HG02759 (cell line): ENCODE results near the gene DNASE2B.

Source experiments
- ATAC-seq: cut with Tn5 transposase; IDR thresholded peaks from one replicate; pipeline ENCODE4 v1.9.1; 2021; ENCODE audit warnings: mild to moderate bottlenecking, moderate library complexity; ENCODE audit not compliant: unreplicated experiment

The DNASE2B gene

DNA sequence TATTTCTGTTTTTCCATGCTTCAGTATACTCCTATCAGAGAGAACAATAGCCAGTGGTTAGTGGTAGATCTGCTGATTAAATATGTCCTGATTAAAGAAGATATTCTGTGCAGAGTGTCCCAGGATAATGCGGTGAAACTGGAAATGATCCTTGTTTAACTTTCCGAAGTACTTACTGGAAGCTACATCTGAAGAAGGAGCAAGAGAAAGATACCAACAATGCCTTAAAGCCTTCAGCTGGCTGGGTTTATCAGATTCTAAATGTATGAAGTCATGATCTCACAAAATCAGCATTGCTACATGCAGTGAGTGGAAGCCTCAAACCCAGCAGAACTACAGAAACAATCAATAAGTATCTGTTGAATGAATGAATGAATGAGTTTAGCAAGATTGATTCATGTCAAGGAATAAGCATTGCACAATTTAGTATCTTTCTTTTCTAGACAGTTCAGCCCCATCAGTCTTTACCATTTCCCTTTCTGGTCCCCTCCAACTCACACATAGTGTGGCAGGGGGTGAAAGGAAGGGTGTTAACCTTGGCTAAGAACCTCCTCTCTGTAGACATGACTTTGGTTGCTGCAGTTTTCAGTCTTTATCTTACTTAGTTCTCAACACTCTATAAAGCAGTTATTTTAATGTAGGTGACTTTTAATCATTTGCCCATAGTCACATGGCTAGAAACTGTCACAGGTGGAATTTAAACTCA lies 24.7 kb upstream of the DNASE2B start:
- ATAC-seq: no peak

DNA sequence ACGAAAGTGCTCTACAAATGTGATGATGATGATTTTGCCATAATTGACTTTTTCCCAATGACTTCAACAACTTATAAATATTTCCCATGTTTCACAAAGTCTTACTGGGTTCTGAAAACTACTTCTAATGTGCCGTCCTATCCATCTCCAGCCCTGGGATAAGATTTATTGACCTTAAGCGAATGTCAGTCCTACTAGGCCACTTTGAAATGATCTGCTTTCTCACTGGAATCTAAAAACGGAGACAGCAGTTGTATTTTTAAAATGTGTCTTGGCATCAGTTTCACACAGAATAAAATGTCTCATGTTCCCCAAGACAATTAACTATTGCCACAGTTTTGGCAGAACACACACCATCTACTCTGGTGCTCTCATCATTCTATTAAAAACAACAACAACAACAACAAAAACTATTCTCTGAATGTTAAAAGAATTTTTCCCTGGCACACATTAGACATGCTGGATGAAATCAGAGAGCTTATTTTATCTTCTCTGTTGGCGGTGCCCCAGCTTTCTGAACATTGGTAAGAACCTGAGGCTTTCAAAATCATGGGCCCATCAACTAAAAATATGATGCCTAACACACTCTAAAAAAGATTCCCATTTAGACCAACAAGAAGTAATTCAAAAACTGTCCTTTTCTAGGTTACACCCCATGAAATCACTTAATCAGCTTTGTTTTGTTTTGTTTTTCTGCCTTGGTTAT lies 23.1 kb upstream of the DNASE2B start:
- no peak for ATAC-seq

DNA sequence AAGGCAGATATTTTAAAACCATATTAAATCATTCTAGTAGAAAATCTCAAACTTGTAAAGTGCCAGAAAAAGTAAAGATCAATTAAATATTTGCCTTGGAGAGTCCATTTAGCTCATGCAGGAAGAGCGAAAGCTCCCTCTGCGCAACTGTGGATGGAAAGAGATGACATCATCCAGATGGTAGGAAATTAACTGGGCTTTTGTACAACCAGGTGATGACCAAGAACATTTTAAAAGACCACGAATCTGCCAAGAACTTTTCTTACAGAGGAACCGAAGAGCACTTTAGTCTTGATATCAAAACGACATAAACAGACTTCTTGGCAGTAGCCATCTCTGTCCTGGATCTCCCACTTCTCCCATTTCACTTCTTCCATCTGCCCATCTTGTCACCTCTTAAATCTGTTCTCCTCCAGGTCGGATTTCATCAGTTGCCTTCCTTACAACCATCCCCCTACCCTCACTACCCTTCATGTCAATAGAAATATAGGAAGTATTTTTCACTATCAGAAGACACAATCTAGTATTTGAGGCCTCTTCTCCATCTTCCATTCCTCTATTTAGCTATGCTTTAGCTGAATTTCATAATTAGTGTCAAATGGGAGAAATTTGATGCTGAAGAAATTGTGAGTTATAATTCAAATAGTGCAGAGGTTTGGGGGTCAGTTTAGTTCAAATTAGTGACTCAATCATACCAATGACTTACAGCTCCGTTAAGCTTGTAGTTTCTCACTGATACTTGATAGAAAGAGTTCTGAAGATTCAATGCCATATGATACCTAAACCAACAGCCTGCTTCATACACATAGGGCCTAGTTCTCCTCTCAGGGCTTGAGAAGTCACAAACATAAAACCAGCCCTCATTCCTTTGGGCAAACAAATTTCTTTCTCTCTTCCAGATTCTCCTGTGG lies 22.0 kb upstream of the DNASE2B start:
- no peak for ATAC-seq

DNA sequence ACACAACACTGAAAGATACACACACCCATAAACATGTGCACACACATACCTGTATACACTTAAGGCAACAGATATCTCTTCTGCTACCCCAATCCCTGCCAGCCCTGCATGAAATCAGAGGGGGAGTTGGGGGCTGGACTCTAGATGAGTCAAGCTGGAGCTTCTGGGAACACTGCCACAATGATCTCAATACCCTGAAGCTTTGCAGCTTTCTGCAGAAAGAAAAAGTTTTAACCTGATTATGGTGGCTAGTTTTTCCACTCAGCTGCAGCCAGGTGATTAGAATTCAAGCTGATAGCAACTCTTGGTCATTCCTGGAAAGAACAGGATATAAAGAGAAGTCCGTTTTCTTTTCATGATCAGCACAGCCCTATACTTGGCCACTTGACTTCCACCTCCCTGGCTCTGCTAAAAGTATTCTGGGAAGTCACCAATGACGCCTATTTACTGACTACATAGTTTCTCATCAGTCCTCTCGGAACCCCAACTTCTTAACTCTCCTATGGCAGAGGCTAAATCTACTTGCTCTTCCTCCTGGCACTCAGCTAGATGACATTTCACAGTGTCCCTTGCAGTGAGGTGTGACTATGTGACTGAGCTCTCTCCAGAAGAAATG lies 20.7 kb upstream of the DNASE2B start:
- ATAC-seq: no peak

DNA sequence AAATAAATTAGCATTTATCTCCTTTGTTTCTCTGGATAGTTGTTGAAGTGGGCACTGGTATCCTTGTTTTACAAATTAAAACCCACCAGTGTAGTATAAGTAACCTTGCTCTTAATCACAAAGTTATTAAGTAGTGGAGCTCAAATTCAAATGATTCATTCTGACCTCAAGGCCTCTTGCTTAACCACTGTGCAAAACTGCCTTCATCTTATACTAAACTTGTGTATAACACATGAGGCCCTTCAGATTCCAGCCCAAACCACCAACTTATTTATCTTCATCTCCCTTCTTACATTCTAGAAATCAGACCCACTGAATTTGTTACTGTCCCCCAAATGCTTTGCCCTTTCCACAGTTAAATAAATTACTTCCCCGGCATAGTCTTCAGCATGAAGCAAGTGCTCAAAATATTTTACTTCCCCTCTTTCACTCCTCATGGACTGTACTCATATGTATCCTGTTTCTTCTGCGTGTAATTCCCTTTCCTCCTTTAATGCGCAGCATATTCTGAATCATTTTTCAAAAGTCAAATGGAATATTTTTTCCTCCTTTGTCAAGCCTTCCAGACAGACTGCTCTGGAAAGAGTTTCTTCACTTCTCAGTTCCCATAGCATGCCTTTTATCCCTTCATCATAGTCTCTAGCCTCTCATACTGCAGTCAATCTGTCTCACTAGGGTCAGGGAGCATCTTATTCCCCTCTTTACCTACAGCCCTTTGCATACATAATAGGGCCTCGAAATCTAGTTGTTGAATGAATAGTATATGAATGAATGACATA lies 19.0 kb upstream of the DNASE2B start:
- ATAC-seq: no peak

DNA sequence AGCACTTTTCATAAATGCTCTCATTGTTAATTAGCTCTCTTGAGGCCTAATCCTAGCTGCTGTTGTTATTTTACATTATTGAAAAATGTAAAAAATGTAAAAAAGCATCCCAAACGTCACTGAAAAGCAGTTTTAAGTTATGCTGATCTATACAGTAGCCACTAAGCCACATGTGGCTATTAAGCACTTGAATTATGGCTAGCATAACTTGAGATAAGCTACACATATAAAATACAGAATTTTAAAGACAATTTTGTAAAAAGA lies 18.4 kb upstream of the DNASE2B start:
- ATAC-seq: no peak

DNA sequence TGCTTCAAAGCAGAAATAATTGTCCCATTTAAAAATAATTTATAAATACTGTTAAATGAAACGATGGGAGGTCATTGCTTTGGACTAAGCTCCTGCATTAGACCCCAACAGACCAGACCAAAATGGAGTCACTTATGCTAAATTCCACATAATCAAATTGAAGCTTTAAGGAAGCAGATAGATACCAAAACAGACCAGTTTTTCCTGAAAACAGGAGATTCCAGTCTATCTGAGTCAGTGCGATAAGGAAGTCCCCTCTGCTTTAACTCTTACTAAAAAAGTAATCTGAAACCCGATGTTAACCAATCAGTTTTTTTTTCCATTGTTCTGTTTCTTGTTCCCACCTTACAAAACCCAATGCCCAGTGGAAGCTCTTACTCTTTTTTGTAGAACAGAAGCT lies 16.2 kb upstream of the DNASE2B start:
- ATAC-seq: no peak

DNA sequence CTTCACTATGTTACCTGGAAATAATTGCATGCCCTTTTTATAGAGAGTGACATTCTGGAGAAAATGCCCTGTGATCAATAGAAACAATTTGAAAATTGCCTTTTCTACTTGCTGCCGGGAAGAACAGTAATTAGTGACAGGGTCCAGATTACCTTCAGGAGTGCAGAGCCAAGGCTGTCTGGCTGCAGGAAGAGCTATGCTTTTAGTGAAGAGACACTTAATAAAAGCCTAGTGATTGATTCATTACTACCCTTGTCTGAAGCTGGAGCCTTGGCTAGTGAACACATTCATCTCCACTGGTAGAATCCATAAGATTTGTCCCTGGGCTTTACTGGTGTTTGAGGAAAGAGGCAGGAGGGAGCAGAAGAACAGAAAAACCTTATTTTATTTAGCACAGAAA lies 12.9 kb upstream of the DNASE2B start:
- no peak for ATAC-seq

DNA sequence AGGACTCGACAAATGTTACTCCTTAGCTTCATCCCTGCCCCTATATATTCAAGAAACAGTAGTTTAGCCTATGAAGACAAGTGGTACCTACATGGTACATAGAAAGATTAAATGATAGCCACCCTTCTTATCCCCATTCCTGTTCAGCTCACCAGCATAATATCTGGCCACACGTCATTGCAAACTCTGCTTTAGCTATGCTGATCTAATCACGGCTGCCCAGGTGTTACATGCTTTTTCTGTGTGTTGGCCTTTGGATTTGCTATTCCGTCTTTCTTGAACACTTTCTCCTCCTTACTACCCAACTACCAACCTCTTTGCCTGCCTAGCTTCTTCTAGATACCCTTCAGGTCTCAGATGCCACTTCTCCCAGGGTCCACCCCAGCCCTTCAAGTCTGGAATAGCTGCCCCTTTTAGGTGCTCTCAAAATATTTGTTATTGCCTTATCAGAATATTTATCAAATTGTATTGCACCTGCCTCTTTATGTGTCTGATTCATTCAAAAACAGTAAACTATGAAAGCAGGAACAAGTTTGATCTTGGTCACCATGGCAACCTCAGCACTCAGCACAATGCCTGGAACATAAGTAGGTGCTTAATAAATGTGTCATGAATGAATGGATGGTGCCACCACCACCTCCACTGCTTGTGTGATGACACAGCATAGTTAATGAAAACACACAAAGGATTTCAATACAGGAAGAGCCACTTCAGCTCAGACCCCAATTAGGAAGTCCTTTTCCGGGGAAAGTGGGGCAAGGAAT lies 11.4 kb upstream of the DNASE2B start:
- ATAC-seq: no peak

DNA sequence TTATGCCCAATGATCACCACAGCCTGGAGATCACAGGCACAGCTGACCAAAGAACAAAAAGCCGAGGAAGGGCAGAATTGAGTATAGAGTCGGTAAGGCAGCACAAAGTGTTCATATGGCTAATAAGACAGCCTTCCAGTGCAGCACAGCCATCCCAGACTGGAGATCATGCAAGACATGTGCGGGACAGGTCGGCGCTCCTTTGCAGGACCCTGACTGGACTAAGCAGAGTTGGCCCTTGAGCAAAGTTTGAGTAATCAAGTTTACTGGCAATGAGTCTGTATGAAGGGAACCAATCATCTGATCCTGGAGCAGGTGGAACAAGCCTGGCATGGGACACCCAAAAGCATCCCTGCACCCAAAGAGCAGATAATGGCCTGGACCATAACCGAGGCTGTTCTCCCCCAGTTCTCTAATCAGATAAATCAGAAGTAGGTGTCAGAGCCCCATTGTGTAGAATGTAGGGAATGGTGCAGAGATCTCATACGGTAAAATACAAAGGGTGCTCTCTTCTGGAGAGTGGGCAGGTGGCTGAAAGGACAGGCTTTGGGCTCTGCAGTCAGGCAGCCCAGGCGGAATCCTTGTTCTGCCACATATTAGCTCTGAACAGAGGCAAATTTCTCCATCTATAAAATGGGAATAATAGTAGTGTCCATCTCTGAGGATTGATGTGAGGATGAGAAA lies 10.7 kb upstream of the DNASE2B start:
- ATAC-seq: no peak

DNA sequence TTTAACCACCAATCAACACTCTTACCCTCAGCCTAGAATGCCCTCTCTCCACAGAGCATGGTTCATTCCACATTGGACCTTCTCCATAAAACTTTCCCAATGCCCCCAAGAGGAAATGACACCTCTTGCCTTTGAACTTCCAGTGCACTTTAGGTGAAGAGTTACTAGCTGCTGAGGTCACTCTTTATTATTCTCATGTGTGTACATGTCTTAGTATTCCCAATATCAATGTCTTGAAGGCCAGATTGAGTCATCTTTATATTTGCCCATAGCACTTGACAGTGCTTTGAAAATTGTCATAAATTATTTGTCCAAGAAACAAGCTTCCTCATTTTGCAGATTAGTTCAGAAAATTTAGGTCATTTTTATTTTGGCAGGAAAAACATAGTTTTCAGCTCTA lies 8.1 kb upstream of the DNASE2B start:
- no peak for ATAC-seq

DNA sequence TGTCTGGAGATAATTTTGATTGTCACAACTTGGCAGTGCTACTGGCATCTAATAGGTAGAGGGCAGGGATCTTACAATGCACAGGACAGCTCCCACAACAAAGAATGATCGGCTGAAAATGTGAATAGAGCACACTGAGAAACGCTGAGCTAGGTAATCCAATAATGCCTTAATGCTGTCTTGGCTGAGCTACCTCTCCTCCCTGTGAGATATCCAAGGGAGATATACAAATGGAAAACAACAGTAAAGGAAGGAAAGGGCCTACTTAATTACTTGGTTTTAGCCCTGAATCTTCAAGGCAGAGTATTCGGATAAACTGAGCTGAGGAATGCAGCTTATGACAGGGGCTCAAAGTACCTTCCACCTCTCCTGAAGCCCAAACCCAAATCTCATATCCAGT lies 2.9 kb downstream of the DNASE2B start:
- no peak for ATAC-seq

DNA sequence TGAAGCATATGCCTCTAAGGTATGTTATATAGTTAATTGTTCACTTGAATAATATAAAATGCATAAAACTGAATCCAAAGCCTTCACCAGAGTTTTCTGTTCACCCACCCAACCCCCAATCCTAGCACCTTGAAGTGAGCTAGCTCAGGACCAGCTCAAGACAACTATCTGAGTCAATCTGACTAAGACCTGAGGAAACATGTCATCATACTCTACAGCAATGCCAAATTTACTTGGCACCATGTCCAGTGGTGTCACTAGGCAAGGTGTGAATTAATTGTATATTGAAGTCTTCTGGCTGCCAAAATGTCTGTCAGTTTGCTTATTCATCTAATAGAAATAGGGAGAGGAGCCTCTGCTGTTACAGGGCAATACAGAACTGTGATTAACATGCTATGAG lies 3.8 kb downstream of the DNASE2B start:
- no peak for ATAC-seq

DNA sequence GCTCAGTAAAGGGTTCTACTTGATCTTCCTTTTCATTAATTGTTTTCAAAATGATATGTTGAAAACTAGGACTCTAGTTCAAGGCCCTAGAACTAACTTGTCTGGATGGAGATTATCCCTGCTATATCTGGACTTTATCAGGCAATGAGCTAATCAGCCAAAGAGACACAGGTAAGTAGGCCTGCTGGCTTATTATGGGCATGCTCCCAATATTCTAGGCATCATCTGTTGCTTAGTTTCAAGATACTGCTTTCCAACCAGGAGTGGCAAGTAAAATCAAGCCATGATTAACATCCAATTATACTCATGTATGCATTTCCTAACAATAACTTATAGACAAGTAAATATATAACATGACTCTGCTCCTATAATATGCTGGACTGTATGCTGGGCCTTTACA lies 4.2 kb downstream of the DNASE2B start:
- ATAC-seq: no peak

DNA sequence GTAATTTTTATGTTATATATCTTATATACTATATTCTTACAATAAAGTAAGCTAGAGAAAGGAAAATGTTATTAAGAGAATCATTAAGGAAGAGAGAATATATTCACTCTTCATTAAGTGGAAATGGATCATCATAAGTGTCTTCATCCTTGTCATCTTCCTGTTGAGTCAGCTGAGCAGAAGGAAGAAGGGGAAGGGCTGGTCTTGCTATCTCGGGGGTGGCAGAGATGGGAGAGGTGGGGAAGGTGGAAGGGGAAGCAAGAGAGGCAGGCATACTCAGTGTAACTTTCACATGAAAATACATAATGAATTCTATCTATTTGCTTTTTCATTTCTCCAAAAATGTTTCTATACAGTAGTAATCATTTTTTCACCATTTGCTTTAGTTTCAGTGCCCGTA lies 5.1 kb downstream of the DNASE2B start:
- ATAC-seq: no peak

DNA sequence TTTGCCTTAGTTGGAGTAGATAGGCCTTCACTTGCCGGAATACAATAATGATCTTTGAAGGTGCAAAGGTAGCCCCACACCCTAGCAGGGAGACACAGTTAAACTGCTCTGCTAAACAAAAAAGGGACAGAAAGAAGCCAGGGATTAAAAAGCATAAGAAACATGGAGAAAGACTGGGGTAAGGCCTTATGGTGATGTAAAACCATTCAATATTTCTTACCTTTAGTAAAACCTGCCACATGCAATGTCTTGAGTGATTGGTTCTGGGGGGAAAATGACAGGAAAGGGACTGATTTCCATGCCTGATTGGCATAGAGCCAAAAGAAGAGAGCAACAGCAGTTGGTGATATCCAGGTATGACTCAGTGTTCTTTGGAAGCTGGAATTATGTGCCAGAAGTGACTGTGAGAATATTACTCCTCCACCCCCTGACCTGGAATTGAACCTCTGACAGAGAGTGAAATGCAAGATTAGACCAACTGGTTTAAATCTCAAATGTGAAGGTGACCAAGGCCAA lies 8.1 kb downstream of the DNASE2B start:
- no peak for ATAC-seq

DNA sequence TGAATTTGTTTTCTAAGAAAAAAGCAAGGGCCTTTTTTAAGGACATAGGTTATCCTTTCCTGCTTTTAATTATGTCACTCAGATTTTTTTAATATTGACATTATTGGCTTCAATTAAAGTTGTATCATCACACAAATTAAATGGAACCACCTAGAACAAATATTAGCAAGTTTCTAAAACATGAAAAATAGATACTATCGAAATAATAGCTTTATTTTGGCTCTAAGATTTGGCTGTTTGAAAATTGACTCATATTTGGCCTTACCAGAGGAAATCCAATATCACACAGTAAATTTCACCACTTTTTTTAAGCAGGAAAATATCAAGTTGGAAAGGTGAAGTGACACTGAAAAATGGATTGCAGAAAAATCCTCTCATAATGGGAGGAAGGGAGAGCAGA lies 9.2 kb downstream of the DNASE2B start:
- no peak for ATAC-seq

DNA sequence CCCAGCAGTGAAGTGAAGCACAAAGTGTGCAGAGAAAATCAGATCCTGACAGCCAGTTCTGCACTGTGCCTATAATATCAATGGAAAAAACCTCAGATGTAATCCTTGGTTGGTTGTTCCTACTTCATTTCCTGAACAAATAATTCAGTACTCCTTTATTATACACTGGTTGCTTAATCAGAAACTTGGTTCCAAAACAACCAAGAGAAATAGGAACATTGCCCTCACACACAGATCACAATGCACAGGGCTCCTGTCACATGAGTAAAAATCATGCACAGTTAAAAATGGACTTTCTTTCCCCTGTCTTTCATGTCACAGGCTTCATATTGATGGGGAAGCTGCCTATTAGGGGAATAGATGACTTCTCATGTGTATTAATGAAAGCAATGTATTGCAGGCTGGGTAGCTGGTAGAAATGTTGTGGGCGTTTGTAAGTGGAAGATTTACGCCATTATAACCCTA lies 9.7 kb downstream of the DNASE2B start:
- ATAC-seq: no peak

DNA sequence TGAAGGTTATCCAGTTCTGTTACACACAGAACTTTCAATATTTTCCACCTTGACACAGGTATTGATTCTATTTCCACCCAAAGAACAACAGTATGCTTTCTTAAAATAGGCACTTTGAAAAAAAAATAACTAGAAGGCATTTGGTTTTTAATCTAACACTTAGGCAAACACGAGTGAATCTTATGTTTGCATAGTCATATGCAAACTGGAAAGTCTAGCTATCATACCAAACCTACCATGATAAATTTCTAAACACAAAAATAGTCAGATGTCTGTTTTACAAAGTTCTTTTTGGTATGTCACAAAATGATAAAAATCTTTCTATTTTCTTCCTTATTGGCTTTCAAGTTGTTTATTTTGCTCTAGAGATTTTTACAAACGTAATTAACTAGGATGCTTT lies 11.6 kb downstream of the DNASE2B start:
- ATAC-seq: no peak
